Measurements from ENCODE around the gene LORICRIN.

LORICRIN gene

DNA sequence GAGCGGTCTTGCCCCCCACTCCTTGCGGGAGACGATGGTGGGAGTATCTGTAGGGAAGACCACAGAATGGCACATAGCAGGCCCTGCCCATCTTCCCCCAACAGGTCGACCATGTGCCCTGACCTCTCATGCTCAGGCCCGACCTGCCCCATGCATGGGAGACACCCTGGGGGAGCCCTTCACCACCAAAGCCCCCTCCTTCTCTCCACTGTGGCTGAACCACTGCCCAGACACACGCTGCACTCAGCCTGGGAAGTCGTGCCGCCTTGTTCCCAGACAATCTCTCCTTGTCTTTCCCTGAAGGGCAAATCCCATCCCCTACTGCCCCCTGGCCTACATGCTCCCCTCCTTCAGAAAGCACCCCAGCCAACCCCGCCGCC, 47.7 kb downstream of the LORICRIN start:
- DNase-seq = no peak

- DNase-seq = no peak
These were observed 49.1 kb downstream of the LORICRIN start for GRCh38 chr1:153308540-153308939.

DNA sequence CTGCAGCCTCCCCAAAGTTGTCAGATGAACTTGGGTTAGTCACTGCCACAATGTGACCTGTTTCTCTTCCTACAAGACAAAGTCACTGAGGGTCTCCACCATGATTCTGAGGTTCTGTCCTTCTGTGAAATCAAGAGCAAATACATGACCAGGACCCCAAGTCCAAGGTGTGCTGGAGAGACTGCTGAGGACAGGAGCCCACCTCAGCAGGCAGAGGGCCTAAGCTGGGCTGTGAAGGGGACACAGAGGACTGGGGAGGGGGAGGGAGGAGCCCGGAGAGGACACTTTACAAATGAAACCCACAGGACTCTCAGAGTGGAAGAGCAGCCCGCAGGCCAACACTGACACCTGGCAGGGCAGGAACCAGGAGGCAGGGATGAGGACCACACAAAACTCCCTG, 50.0 kb downstream of the LORICRIN start:
- no peak for DNase-seq

GRCh38 chr1:153310526-153310925, 51.0 kb downstream of the LORICRIN start:
- no peak for DNase-seq
